CD4-positive, alpha-beta T cell treated with Interleukin-1 beta for 1 hour (primary cell): ENCODE results near the gene THAP4.

Experiments used
- DNase-seq, 2 donors: peaks; one replicate each; pipeline ENCODE4 v3.0.0-alpha.2; 2020 to 2022

THAP4 gene

DNA sequence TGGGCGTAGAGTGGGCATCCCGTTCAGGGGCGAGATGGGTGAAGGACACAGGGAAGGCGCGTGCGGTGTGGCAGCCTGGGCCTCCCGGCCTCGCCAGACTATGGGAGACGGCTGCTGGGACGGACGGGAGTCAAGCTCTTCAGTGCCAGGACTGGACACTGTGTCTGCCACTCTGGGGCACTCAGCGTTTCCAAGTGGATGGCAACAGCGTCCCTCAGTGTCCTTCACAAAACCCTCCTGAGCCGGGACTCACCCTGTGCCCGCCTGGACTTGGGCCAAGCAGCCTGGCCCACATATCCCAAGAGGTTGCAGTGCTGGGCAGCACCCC is 94.7 kb downstream of the THAP4 start:
- no peak for DNase-seq

DNA sequence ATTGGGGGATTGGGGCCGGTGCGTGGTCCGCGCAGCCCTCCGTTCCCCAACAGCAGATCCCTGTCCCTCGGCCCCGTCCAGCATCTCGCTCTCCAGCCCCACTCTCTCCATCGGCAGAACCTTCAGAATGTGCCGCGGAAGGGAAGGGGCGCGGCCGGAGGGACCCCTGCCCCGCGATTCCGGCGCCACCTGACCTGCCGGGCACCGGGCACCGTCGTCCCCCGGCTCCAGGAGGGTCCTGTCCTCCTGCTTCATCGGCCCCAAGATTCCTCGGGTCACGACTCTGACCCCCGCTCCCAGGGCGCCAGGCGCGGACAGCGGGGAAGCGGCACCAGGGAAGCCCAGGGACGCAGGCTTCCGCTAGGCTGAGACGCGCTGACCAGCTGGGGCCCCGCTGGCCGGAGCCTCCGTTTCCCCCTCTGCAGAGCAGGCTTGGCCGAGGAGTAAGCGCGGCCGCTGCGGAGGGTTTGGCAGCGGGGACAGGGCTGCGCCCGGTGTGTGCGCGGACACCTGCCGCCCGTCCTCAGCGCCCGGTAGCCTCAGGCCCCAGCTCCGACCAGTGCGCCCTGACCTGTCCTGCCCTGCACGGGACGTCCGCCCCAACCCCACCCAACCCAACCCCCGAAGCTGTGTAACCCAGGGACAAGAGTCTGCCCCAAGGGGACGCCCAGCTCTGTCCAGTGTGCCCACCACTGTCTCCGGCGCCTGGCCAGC is 95.2 kb downstream of the THAP4 start:
- no peak for DNase-seq

DNA sequence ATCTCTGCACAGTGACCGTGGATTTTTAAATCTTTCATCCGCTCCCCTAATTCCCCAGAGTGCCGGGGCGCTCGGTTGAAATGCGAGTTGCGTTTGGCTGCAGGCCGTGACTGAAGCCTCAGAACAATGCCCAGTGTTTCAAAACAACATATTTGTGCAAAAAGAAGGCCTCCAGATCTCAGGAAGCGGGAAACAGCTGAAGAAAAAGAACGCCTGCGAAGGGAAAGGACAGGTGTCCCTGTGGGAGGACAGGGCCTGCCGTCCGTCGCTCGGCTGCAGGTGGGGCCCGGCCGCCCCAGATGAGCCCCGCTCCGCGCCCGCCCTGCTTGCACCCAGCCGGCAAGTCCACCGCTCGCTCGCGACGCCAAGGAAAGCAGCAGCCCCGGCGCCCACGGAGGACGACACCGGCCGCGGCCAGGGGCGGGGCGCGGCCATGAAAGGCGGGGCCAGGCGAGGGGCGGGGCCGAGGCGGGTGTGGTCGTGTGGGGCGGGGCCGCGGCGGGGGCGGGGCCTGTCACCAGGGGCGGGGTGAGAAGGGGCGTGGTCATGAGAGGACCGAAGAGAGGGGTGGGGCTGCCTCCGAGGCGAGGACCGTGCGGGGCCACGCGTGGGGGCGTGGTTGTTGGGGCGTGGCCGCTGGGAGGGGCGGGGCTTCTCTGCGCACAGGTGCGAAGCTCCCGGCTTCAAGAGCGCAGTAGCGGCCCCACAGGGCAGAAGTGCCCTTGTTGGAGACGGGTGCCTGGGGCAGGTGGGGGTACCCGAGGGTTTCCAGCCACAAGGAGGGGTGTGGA is 96.0 kb downstream of the THAP4 start:
- peak; percentile 49 to 59 for DNase-seq

DNA sequence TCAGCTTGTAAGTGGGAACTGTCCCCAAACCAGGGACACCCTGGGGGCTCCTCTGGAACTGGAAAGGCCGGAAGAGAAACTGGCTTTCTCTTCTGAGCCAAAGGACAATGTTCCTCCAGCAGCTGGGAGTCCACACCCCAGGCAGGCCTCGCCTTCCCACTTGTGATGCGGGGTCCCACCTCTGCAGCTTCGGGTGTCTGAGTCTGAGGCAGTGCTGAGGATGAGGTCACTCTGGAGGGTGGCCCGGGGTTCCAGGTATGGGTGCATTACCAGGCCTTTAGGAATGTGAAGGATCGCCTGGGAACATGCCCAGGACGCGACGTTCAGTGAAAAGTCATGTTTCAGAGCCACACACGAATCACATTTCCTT is 96.6 kb downstream of the THAP4 start:
- no peak for DNase-seq

DNA sequence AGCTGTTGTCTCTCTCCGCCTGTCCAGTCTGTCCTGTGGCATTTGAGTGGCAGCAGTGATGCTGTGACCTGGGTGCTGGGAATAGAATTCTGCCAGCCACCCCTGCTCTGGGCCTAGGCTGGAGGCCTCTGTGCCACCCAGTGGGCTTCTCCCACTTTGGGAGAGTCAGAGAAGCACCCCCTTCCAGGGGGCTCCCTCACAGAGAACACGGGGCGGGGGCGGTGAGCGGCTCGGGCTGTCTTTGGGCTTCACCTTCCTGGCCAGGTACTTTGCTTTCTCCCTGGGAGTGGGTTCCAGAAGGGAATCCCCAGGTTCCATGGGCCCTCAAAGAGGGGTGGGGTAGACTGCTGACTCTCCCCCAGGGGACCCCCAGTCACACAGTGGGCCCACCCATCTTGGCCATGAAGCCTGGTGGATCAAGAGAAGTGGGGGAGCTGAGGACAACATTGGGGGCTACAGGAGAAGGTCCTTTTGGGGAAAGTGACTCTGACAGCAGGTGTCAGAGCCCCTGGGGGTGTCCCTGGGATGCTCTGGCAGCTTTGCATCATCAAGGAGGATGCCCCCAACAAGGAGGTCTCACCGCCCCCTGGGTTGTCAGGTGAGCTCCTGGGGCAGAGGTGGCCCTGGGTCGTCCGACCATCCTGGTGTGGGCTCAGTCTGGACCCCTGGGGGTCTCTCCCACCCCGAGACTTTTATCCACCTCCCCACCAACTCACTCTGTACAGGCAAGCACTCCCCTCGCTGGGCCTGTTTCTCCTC is 97.2 kb downstream of the THAP4 start:
- no peak for DNase-seq

DNA sequence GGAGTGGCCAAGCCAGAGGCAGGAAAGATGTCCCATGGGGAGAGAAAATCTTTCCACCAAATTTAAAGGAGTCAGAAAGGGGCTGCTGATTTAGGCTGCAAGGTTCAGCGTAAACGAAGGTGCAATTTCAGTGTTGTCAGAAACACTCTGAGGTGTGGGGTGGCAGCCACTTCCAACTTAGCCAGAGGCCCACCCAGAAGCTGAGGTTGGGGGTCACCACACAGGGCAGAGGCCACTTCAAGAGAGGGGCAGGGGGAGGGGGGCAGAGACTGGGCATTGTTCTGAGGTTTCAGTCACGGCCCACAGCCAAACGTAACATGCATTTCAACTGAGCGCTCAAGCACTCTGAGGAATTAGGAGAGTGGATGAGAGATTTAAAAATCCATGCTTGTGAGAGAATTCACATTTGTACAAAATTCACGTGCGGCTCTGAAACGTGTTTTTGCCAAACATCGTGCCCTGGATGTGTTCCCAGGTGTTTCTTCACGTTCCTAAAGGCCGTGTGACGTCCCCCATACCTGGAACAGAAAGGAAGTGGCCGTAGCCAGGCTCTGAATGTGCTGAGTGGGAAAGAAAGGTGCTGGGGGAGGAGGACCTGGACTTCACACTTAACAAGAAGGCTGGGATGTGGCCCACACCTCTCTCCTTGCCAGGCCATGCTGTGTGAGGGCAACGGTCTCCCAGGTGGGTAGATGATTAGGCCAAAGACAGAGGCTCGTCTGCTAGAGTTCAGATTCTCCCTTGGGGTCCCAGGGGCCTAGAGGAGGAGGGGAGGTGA is 97.9 kb downstream of the THAP4 start:
- no peak for DNase-seq

DNA sequence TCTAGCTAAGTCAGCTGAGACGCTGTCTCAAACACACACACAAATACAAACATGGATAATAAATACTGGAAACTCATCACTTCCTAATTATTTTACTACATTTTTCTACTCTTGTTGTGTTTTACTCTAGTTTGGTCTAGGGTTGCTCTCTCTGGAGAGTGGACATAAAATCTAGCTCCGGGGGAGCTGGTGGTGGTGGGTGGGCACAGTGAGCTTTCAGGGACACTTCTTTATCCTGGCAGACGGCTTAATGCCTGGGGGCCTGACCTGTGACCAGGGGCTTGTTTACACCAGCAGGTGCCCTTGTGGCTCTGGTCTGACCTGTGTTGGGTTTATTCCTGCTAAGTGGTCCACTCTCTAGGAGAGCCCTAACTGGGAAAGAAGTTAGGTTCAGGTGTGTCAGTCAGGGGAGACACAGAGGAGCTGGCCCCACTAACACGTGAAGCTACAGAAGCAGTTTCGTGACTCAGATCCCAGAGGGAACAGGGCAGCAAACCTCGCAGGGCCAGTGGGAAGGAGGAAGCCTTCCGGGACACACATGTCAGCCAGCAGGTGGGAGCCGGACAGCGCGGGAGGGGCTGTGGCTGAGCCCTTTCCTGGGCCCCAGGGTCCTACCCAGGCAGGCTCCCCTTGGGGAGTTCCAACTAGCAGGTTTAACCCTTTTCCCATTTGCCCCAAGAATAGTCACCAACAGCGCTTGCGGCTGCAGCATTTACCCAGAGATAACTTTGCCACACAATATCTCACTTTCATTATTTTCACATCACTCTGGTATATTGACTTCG is 100.9 kb downstream of the THAP4 start:
- no peak for DNase-seq

DNA sequence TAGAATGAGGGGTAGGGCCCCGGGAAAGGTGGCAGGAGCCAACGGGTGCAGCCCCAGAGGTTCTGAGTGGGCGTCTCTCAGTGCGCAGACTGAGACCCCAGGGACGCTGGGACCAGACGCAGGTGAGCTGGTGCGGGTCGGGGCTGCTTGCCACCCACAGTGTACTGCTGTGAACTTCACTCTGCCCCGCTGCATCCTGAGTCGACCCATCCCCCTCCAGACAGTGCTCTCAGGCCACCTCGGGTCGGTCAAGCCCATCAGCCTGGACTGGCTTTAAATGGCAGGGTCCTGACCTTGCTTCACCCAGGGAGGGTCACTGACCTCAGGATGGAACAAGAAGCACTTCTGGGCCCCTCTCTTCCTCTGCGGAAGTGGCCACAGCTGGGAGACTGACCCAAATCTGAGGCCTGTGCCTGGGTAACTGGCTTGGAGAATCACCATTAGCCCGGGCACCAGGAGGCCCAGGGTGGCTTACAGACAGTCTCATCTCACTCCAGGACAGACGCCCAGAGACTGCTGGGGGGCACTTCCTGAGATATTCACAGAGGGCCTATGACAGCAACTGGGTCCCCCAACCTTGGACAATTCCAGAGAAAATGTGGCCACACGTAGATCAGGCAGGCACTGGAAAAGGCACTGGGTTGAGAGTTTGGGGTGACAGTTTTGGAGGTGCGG is 102.1 kb downstream of the THAP4 start:
- no peak for DNase-seq
